HCT116 (cell line): ENCODE data around the gene DCTN2. TPM values are rescaled to one million over a fixed set of nuclear protein-coding genes. Genes with fewer than 3 reads are reported as not detected.

Experiments used
- ATAC-seq: fragments of 200-7000 bp; cut with Tn5 transposase; 2 replicates; pipeline ENCODE4 v1.9.1; 2020; ENCODE audit warnings: mild to moderate bottlenecking, moderate library complexity
- BruUV-seq: library from RNA; stranded (reverse); fragments of 400-500 nt; replicated peaks from 2 replicates; lab custom pipeline; 2021; lab: Mats Ljungman, UMichigan
- CTCF ChIA-PET: fragments of 300-600 bp; sonication (Branson Sonifier 250); formaldehyde crosslinking; loops from one replicate; lab custom pipeline; 2021; ENCODE audit warnings: antibody characterized with exemption; lab: Charles Lee
- POLR2A ChIA-PET: fragments of 300-600, 350-600 bp; sonication (Branson Sonifier 250); formaldehyde crosslinking; loops from one replicate; lab custom pipeline; 2021; ENCODE audit warnings: antibody characterized with exemption; lab: Charles Lee
- RAD21 ChIA-PET, 2 experiments: fragments of 300-600 bp; sonication (Branson Sonifier 250); formaldehyde crosslinking; loops; one replicate each; lab custom pipeline; 2023; ENCODE audit warnings: low total read pairs in 2 of 2; ENCODE audit not compliant: uncharacterized antibody in 2 of 2, unreplicated experiment in 2 of 2, low non-redundant PET in 1 of 2; lab: Charles Lee
- DNase-seq: peaks from one replicate; pipeline ENCODE4 v3.0.0-alpha.2; 2010; ENCODE audit warnings: low read depth, low spot score
- H2AFZ ChIP-seq: fragments of 200-600 bp; shearing (Covaris generic), sonication (generic); 2 replicates; pipeline ENCODE4 v1.6.1; 2017; ENCODE audit warnings: low read depth, mixed run types, mixed read lengths, antibody characterized with exemption, low read length; ENCODE audit not compliant: poor library complexity, severe bottlenecking
- H3K27ac ChIP-seq: 2 replicates; pipeline ENCODE4 v1.5.1; 2012; ENCODE audit warnings: low read depth, low read length
- H3K27me3 ChIP-seq: fragments of 200-600 bp; sonication (generic); 2 replicates; pipeline ENCODE4 v1.6.1; 2016; ENCODE audit warnings: mixed run types, low read length, mixed read lengths; ENCODE audit not compliant: insufficient read depth
- H3K36me3 ChIP-seq, 2 experiments: fragments of 200-500 bp in 1 of 2; fragments of 200-600 bp in 1 of 2; sonication (Bioruptor generic) in 1 of 2; sonication (generic) in 1 of 2; 2 replicates each; pipeline versions ENCODE4 v1.5.1 to v1.6.1; 2014 to 2016; ENCODE audit warnings: low read length in 2 of 2, inconsistent platforms in 1 of 2, mixed read lengths in 1 of 2, mixed run types in 1 of 2; ENCODE audit not compliant: insufficient read depth in 2 of 2, control insufficient read depth in 1 of 2
- H3K4me1 ChIP-seq, 2 experiments: fragments of 200-600 bp in 1 of 2; sonication (generic) in 1 of 2; 2 replicates each; pipeline versions ENCODE4 v1.5.1 to v1.6.1; 2012 to 2017; ENCODE audit warnings: low read length in 2 of 2, inconsistent platforms in 1 of 2, mild to moderate bottlenecking in 1 of 2, mixed read lengths in 1 of 2, mixed run types in 1 of 2, moderate library complexity in 1 of 2; ENCODE audit not compliant: insufficient read depth in 2 of 2, control insufficient read depth in 1 of 2
- H3K4me2 ChIP-seq: fragments of 200-600 bp; sonication (generic); 2 replicates; pipeline ENCODE4 v1.6.1; 2017; ENCODE audit warnings: mixed run types, low read length, mixed read lengths
- H3K4me3 ChIP-seq, 2 experiments: fragments of 200-600 bp in 1 of 2; sonication (generic) in 1 of 2; replicated peaks in 1 of 2; 2 replicates each; pipeline ENCODE4 v1.5.1; 2011 to 2016; ENCODE audit warnings: low read length in 2 of 2, control low read depth in 1 of 2, low read depth in 1 of 2, mild to moderate bottlenecking in 1 of 2, mixed read lengths in 1 of 2, mixed run types in 1 of 2
- H3K79me2 ChIP-seq: fragments of 200-600 bp; sonication (generic); 2 replicates; pipeline ENCODE4 v1.6.1; 2017; ENCODE audit warnings: mild to moderate bottlenecking, mixed run types, low read length, moderate library complexity, mixed read lengths; ENCODE audit not compliant: insufficient read depth
- H3K9ac ChIP-seq: fragments of 200-600 bp; sonication (generic); 2 replicates; pipeline ENCODE4 v1.6.1; 2016; ENCODE audit warnings: low read length, mixed read lengths
- H3K9me2 ChIP-seq: fragments of 200-600 bp; sonication (generic), shearing (Covaris generic); 2 replicates; pipeline ENCODE4 v1.6.1; 2017; ENCODE audit warnings: mixed run types, mild to moderate bottlenecking, moderate library complexity; ENCODE audit not compliant: insufficient read depth
- H3K9me3 ChIP-seq, 2 experiments: fragments of 200-500 bp in 1 of 2; fragments of 200-600 bp in 1 of 2; sonication (Bioruptor generic) in 1 of 2; sonication (generic) in 1 of 2; 2 replicates each; pipeline ENCODE4 v1.6.1; 2014 to 2017; ENCODE audit warnings: low read length in 2 of 2, mixed read lengths in 2 of 2, inconsistent platforms in 1 of 2, low read depth in 1 of 2, mild to moderate bottlenecking in 1 of 2, mixed run types in 1 of 2, moderate library complexity in 1 of 2; ENCODE audit not compliant: control insufficient read depth in 1 of 2, insufficient read depth in 1 of 2
- H4K20me1 ChIP-seq: fragments of 200-600 bp; sonication (generic), shearing (Covaris generic); 2 replicates; pipeline ENCODE4 v1.6.1; 2017; ENCODE audit warnings: mixed run types, mild to moderate bottlenecking, moderate library complexity; ENCODE audit not compliant: insufficient read depth
- FOSL1 ChIP-seq: IDR thresholded peaks from 2 replicates; pipeline ENCODE4 v1.6.1; 2012; ENCODE audit warnings: low read depth
- POLR2A ChIP-seq: IDR thresholded peaks from 2 replicates; pipeline ENCODE4 v1.7.0; 2011; ENCODE audit warnings: borderline replicate concordance; ENCODE audit not compliant: insufficient read depth, insufficient read length; ENCODE audit errors: extremely low read depth
- SIN3A ChIP-seq: IDR thresholded peaks from 2 replicates; pipeline ENCODE4 v1.6.1; 2012; ENCODE audit warnings: low read depth
- YY1 ChIP-seq: IDR thresholded peaks from 2 replicates; pipeline ENCODE4 v1.6.1; 2011; ENCODE audit warnings: low read length, low read depth, moderate library complexity, mild to moderate bottlenecking; ENCODE audit not compliant: insufficient replicate concordance; ENCODE audit errors: extremely low read depth
- intact Hi-C: fragments of 100-400 bp; cut with micrococcal nuclease; formaldehyde crosslinking; loops from 2 replicates; pipeline ENCODE4 v1.10.0; 2022
- total RNA-seq: library from RNA; stranded (reverse); gene quantifications from one replicate; pipeline ENCODE4 v1.2.1, GENCODE V29; 2021; ENCODE audit not compliant: unreplicated experiment
- TF ChIP-seq, protein P1 (sequence below): IDR thresholded peaks from 2 replicates; pipeline ENCODE4 v1.6.1; 2012
- TF ChIP-seq, protein P2 (sequence below): IDR thresholded peaks from 2 replicates; pipeline ENCODE4 v1.6.1; 2011; ENCODE audit warnings: mild to moderate bottlenecking, low read length, moderate library complexity; ENCODE audit not compliant: insufficient replicate concordance; ENCODE audit errors: extremely low read depth

DCTN2 gene
- total RNA-seq, 1 experiment from 2014 or later, result 95.9 TPM

GRCh38 chr12:57547288-57548012 is 458 bp upstream of the DCTN2 start:
- TF ChIP-seq FOSL1 (no peak), YY1 (peak; percentile 81), POLR2A (peak; percentile 2)
- TF ChIP-seq, protein P1, sequence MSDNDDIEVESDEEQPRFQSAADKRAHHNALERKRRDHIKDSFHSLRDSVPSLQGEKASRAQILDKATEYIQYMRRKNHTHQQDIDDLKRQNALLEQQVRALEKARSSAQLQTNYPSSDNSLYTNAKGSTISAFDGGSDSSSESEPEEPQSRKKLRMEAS, result peak; percentile 13; the same call in 1 of the 2 replicates
- ChIA-PET POLR2A (interaction anchor here (1.6 to 2.5 kb wide), 3 partner anchors 15 to 43 kb away, joined by 4 to 8 read pairs (median 4); no protein-coding TSS in a partner anchor), RAD21 (no interaction called here), CTCF (interaction anchor here (1.0 kb wide), 2 partner anchors 36 to 89 kb away, joined by 4 to 7 read pairs; no protein-coding TSS in a partner anchor)
- BruUV-seq, result no TSS peak
- H3K79me2 ChIP-seq, result peaks cover 24% of the 10 kb centered on the region
- intact Hi-C loops, result no loop called here
- ATAC-seq (no peak), DNase-seq (no peak)
- H3K4me1 ChIP-seq, result peaks cover 9 to 31% of the 10 kb centered on the region in 2 experiments
- peak overlapping the region; percentile 78 to 92 for H3K4me3 ChIP-seq
- no peaks in the 10 kb centered on the region for H3K9me2 ChIP-seq
- peaks cover 0 to 3% of the 10 kb centered on the region in 2 experiments; a peak in 1 of 4 replicates for H3K36me3 ChIP-seq
- peak overlapping the region; percentile 100 for H2AFZ ChIP-seq
- H3K9me3 ChIP-seq, result no peaks in the 10 kb centered on the region
- H3K9ac ChIP-seq, result peak overlapping the region; percentile 83
- H3K27ac ChIP-seq, result no peak overlapping the region
- H3K27me3 ChIP-seq, result no peaks in the 10 kb centered on the region
- H3K4me2 ChIP-seq, result peak overlapping the region; percentile 76
- no peaks in the 10 kb centered on the region for H4K20me1 ChIP-seq

DNA sequence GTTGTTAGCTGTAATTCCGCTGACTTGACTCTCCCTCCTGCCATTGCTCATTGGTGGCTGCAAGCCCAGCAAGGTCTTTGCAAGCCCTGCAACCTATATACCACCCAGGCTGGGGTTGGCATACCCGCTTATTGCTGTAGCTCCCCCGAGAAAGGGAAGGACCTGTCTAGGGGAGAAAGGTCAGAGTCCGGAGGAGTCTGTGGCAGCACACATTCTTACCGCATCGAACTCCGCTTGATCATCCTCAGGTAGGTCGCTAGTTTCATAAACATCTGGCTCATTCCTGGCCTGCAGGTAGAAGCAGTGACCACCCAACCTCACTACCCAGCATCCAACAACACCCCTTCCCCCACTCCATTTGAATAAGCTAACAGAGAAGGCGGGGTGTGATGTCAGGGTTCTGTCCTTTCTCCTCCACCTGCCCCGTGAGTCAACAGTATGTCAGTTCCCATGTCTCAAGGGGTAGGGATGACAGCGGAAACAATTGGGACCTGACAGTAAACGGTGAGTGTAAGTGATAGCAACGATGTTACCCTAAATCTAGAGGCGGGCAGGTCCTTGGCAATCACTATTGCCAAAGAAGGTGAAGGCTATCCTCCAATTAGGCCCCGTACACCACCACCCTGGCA is 1.1 kb downstream of the DCTN2 start:
- H3K27me3 ChIP-seq, result no peaks in the 10 kb centered on the region
- peak overlapping the region; percentile 78 to 92 for H3K4me3 ChIP-seq
- H3K36me3 ChIP-seq, result peaks cover 3 to 4% of the 10 kb centered on the region in 2 experiments; a peak in 2 of 4 replicates
- ATAC-seq, result no peak
- no peaks in the 10 kb centered on the region for H3K9me3 ChIP-seq
- H3K9me2 ChIP-seq, result no peaks in the 10 kb centered on the region
- H3K79me2 ChIP-seq, result peaks cover 24% of the 10 kb centered on the region
- ChIA-PET CTCF (interaction anchor here (0.7 kb wide), 1 partner anchor 23 kb away, joined by 3 read pairs; no protein-coding TSS in a partner anchor), RAD21 (interaction anchor here in 1 of 2 experiments (1.0 kb wide), 1 partner anchor 37 kb away, joined by 3 read pairs; no protein-coding TSS in a partner anchor), POLR2A (interaction anchor here (1.0 to 2.5 kb wide), 4 partner anchors 13 to 44 kb away, joined by 4 to 8 read pairs (median 4); no protein-coding TSS in a partner anchor)
- BruUV-seq, result no TSS peak
- no peaks in the 10 kb centered on the region for H4K20me1 ChIP-seq
- peak overlapping the region; percentile 83 for H3K9ac ChIP-seq
- no peak overlapping the region for H2AFZ ChIP-seq
- DNase-seq, result no peak
- peaks cover 9 to 28% of the 10 kb centered on the region in 2 experiments for H3K4me1 ChIP-seq
- peak overlapping the region; percentile 76 for H3K4me2 ChIP-seq
- H3K27ac ChIP-seq, result peak overlapping the region; percentile 67
- intact Hi-C loops, result no loop called here
- TF ChIP-seq, protein P2, sequence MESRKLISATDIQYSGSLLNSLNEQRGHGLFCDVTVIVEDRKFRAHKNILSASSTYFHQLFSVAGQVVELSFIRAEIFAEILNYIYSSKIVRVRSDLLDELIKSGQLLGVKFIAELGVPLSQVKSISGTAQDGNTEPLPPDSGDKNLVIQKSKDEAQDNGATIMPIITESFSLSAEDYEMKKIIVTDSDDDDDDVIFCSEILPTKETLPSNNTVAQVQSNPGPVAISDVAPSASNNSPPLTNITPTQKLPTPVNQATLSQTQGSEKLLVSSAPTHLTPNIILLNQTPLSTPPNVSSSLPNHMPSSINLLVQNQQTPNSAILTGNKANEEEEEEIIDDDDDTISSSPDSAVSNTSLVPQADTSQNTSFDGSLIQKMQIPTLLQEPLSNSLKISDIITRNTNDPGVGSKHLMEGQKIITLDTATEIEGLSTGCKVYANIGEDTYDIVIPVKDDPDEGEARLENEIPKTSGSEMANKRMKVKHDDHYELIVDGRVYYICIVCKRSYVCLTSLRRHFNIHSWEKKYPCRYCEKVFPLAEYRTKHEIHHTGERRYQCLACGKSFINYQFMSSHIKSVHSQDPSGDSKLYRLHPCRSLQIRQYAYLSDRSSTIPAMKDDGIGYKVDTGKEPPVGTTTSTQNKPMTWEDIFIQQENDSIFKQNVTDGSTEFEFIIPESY, result no peak
- peak; percentile 45; the same call in 1 of the 2 replicates for TF ChIP-seq SIN3A
